Inflammatory macrophage treated with lipopolysaccharide for 4 hours (primary cell): ENCODE results near the gene SMCO2.
"Not testable (repeated sequence)": the region's sequence is repeated elsewhere in the genome, so short reads cannot be mapped to it uniquely, and the experiment has no call there.

Source experiments
- DNase-seq: peaks from one replicate; pipeline ENCODE4 v3.0.0-alpha.2; 2020

Gene SMCO2

DNA sequence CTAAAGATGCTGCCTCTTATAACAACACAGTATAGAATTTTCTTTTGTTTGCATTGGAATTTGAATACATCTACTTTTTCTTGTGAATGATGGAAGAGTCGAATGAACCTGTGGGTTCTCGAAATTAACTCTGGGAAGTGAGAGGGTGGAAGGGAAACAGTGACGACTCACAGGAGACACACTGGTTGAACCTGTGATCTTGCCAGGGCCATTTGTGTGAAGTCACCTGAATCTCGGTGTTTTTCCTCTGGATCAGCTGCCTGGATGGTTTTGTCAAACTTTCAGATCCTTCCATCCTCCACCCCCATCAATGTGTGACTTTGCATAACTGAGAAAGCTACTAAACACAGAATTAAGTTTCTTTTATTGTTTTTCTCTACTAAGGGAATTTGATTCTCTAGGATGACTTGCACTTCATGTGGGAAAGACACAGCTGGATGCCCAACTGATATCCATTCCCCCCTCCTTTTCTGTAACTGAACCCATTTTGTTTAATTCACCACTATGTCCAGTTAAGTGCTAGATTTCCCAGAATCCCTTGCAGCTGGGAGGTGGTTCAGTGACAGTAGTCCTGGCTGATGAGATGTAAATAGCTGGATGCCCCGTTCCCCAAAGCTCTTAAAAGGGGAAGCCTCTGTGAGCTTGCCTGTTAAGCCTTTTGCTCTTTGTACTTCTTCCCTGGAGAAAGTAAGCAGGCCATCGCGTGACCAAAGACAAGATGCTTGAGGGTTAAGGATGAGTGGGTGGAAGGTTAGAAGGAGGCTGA lies 83.8 kb downstream of the SMCO2 start:
- DNase-seq, result peak; percentile 29

DNA sequence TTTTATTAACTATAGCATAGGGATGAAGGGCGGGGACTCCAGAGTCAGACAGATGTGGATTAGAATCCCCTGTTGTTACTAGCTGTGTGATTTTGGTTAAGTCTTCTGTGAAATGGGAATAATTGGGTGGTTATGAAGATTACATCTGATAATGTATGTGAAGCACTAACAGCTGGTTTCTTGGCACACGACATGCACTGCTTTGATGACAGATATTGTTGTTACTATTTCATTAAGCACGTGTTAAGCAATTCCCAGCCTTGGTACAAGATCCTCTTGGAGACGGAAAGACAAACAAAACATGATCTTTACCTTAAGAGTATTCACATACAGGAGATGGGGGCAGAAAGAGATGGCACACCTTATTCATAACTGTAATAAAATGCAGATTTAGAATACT lies 85.4 kb downstream of the SMCO2 start:
- no peak for DNase-seq

DNA sequence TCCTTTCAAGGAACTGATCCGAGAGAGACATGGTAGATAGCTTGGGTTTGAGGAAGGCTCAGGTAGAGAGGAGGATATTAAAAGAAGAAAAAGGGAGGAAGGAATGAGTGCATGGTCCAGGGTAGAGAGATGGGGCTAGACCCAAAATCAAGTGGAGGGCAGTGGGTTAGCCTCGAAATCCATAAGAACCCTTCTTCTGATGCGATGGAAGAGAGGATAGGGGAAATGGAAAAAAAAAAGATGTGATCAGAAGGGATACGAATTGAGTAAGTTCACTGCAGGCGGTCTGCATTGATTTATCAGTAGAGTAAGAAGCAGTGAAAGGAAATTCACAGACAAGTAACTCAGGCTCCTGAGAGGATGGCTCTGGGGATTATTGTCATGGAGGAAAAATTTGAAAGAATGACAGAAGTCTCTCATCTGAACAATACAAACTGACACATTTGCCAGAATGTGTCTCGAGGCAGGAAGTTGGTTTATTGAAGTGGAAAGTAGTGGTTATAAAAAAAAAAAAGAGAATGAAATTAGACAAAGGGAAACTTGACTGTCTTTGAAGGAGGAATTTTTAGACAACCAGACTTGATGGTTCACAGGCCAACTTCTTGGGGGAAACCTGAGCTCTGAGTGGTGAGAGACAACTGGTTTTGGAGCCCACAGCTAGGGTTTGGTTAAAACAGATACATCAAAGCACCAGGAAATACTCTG lies 87.7 kb downstream of the SMCO2 start:
- DNase-seq, result no peak

DNA sequence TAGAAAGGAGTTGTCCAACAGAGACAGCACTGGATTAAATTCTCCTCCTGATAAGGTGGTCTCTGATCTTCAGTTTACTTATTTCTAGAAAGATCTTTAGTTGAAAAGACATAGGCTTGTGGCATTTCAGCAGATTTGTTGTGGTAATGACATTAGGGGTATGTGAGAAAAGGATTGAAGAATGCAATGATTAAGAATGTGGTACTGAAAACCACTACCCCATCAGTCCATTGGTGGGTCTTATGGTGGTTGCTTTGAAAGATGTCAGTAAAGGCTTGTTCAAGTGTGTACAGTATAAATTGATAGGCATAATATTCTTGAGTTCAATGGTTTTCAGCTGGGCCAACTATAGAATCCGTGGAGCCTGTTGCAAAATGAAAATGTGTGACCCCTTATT lies 88.2 kb downstream of the SMCO2 start:
- no peak for DNase-seq

DNA sequence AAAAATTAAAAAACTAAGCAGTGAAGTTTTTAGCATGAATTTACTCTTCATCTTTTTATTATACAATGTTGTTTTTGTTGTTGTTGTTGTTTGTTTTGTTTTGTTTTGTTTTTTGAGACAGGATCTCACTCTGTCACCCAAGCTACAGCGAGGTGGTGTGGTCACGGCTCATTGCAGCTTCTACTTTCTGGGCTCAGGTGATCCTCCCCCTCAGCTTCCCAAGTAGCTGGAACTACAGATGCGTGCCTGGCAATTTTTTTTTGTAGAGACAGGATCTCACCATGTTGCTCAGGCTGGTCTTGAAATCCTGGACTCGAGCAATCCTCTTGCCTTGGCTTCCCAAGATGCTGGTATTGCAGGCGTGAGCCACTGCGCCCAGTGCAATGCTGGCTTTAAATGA lies 88.8 kb downstream of the SMCO2 start:
- no peak for DNase-seq

DNA sequence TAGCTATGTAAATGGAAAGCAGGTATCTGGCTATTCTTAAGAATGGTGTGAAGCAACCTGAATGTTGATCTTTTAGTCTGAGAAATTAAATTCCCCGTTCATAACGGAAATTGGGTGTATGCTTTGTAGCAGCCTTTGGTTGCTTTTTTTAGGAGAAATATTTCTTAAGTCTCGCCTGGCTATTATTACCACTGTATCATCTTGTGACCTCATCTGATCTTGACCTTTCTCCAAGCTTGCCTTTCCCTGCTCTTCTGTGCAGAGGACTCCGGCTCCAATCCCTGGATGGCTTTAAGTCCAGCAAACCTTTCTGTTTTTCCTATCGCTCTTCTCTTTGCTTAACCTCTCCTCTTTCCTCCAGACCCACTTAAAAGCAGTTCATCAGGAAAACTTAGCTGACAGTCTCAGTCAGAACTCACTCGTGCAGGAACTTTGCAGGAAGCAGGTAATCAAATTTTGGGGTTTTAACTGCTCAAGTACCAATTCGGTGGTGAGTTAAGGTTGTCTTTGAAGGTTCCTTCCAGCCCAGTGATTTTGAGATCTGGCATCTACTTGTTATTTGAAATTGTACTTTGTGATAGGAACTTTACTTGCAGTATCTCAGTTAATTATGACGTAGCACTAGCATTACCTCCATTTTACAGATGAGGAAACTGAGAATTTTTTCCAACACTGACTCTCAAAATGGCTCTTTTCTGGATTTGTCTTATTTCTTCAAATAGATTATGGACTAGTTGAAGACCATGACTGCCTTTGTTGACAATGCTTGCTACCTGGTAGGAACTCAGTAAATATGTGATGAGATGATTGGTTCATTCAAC lies 91.5 kb downstream of the SMCO2 start:
- no peak for DNase-seq

DNA sequence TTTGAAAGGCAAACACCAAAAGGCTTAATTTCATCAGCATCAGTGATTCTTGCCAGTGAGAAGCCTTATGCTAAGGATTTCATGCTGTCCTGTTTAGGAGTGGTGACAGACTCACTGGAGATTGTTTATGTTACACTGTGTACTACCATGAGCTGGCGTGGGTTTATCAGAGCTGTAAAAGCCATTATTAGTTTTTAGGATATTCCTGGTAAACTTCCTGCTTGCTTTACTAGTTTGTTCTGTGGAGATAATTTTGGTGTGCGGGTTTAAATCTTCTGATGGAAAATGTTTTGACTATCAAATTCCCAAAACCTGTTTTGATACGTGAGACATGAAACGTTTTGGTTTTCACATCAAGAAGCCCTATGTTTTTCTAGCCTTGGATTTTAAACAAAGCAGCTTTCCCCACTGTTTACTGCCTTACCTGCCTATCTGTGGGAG lies 92.7 kb downstream of the SMCO2 start:
- no peak for DNase-seq

DNA sequence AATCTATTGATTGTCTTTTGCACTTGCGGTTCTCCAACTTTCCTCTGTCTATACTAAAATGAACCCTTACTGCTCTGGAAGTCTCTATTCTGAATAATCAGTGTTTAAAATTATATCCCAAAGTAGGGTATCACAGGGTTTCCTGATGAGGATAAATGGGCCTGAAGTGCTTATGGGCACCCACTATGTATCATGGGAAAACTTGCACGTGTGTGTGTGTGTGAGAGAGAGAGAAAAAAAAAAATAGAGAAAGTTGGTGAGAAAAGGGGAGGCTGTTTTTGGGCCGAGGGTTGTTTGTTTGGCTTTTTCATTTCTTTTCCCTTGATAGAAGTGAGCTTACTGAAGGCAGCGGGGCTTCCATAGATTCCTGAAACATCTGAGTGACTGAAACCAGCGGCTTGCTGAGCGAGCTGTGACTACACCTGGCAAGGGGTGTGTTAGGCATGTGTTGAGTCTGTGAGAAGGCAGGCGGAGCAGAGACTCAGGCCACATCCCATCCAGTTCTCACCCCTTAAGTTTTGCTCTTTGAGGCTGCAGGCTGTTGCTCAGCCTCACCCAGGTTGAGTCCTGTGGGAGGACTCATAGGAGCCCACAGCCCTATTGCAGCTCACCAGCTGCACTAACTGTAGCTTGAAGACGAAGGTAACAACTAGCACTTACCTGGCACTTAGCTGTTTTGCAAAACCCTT lies 94.6 kb downstream of the SMCO2 start:
- DNase-seq, result no peak

DNA sequence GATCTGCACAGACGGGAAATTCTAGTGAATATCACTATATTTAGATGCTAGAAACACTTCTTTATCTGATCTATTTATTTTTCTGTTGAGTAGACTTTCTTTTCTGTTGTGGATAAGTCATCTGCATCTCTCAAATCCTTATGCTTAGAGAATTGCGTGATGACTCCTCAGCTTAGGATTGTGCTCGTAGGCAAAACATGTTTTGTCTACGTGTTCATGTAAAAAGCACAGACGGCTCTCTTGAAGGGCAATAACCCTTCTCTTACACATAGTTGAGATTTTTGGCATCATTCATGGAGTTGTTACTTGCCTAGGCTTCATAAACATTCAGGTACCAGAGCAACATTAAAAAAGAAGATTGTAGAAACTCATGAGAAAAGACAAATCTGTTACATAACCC lies 96.1 kb downstream of the SMCO2 start:
- no peak for DNase-seq

DNA sequence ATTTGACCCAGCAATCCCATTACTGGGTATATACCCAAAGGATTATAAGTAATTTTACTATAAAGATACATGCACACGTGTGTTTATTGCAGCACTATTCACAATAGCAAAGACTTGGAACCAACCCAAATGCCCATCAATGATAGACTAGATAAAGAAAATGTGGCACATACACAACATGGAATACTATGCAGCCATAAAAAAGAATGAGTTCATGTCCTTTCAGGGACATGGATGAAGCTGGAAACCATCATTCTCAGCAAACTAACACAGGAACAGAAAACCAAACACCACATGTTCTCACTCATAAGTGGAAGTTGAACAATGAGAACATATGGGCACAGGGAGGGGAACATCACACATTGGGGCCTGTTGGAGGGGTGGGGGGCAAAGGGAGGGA lies 98.3 kb downstream of the SMCO2 start:
- DNase-seq, result not testable (repeated sequence)

DNA sequence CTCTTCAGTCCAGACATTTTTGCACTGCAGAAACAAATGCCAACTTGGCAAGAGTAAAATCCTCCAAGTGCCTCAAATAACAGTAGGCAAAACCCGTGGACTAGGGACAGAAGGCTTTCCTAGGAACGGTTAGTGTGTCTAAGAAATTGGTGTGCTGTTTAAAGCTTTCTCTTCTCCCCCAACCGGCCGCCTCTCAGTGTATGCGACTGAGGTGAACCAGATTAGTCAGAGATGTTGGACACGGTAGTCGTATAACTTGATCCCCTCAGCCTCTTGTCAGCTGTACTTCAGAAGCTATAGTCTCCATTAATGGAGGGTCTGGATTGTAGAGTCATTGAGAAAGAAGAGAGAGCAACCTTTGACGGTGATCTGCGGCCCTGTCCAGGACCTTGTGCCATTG lies 99.1 kb downstream of the SMCO2 start:
- no peak for DNase-seq

DNA sequence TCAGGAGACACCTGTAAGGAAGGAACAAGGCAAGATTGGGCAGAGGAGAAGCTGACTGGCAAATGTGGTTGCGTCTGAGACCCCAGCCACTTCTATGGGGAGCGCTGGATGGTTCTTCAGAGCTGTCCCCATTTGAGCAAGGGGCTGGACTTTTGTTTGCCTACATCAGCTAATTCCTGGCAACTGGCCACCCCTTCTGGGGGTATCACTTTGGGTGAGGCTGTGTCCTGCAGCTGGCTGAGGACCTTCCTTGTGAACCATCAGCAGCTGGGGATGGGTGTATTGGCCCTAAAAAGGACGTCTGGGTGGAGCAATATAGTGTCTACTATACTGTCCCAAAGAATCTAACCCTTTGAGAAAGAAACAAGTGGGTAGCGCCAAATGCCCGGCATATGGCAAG lies 101.1 kb downstream of the SMCO2 start:
- no peak for DNase-seq

DNA sequence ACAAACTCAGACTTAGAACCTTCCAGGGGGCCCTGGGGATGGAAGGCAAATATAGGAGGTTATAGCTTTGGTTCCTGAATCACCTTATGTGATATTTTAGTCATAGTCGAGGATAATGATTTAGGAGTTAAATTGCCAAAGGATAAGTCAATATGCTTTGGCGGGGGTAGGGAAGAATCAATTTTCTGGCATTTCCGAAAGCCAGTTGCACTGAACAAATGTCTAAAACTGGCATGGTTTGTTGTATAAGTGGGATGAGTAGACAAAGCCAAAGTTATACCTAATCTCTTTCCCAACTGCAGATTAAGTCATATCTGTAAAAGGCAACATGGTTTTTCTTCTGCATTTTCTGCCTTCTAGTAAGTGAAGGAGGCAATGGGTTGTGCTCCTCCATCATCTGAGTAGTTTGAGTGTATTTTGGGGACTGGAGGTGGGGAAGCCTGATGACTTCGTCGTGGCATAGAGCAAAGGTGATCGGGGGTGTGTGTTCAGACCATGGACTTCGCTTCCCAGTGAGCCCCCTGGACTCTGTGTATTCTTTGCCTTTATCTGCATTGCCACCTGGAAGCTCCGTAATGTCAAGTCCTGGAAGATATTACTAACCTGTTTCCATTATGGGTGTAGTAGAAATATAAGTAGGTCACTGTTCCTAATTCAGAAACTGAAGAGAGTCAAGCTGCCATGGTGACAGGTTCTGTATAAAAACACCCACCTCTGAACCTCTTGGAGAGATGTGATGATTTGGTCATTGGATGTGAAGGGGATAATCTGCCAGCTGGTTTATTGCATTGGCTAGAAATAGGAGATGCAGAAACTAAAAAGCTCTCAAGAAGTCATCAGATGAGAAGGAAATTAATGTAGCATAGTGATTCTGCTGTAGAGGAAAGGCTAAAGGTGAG lies 102.0 kb downstream of the SMCO2 start:
- peak; percentile 63 for DNase-seq

DNA sequence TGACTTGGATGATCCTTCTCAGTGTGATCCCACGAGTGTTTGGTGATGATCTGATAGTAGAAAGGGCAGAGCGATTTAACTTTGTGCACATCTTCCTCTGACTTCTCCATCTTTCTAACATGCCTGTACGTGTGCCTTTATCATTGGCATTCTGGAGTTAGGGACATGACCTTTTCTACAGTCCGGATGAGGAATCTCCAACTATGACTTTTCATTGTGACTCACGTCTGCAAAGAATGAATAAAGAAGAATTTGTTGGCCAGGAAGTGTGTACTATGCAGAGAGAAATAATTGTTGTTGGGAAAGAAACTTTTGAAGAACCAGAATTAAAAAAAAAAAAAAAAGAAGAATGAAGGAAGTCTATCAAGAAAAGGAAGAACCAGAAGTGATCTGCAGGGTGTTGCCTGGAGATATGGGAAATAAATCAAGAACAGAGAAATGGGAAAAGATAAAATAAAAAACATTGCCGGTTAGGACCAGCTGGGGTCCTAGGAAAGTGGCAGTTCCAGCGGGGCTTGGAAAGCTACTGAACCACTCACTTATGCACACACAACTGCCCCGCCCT lies 102.8 kb downstream of the SMCO2 start:
- peak; percentile 73 for DNase-seq

DNA sequence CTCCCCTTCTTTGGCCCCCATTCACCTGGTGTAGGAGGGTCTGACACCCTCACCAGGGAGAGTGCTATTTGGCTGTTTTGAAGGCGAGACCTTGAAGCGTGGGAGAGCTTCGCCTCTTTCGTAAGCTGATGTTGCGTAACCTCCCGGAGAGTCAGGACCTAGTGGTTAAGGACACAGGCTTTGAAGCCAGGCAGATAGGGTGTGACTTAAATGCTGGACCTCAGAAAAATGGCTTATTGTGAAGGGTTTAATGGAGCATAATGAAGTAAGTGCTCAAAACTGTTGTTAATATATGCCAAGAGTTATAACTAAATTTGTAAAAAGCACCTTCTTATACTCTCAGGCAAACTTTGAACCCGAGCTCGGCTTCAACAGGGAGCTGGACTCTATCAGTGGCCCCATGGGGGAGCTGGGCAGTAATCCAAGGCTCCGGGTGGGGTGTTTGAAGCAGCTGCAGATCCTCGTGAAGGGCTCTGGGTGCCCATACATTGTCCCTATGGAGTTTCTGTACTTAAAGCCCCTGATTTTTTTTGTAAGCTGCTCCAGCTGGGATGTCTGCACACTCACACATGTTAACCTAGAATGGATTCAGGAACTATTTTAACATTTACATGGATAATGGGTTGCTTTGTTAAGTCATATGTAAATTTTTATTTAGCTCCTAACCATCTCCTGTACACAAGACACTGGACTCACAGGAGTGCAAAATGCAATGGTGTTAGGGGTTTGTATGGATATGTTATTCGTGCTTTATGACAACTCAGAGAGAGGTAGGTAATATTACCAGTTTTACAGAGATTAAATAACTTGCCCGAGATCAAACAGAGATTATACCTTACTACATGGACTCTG lies 103.5 kb downstream of the SMCO2 start:
- peak; percentile 87 for DNase-seq

DNA sequence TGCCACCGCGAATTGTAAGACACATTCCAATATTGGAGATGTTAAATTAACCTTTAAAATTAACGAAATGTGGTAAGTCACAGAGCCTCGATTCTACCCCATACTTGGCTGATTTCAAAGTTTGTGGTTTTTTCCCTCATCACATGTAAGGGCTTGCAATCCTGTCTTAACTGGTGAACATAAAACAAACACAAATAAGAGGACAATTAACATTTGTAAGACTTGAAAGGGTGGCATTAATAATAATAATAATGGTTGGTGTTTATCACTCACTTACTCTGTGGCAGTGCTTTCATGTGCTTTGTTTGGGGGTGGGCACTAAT lies 104.1 kb downstream of the SMCO2 start:
- DNase-seq, result no peak

DNA sequence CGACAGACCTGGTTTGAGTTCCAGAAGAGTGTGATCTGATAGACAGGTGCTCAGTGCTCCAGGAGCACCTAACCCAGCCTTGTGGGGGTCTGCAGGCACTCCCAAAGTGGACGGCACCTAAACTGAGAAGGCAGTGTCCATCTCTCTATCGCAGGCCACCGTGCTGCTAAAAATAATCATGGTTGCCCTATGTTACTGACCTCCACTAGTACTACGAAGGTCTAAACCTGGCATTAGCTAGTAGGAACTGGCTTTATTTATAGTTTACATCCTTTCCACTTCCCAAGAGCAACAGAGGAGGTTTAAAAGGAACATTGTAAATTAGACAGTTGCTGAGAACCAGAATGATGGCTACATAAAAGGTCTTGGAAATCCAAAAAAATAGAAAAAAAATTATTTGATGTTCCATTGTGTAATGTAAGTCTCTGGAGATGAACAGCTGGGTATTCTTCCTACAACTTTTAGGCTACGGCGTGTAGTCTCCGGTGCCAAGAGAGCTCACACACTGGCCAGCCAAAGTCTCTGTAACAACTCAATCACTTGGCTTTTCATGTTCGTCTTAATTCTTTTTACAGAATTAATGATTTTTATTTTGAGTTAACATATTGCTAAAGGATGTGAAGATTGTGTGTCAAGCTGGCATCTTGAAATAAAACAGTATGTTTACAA lies 104.8 kb downstream of the SMCO2 start:
- no peak for DNase-seq
